Spleen (tissue), 7 donors: ENCODE results near the gene TFPI.

ENCODE experiments used
- POLR2AphosphoS5 ChIP-seq, 3 donors: sonication (generic); formaldehyde crosslinking; IDR thresholded peaks; one replicate each; pipeline ENCODE4 v1.5.1; 2017; ENCODE audit warnings: antibody characterized with exemption in 3 of 3
- TF ChIP-seq, protein P1 (sequence below), 11 experiments: fragments of 200-600 bp in 7 of 11; fragments of 450-650 bp in 4 of 11; sonication (generic) in 4 of 11; IDR thresholded peaks in 8 of 11; conservative IDR thresholded peaks in 3 of 11; 1 replicate in 7 of 11; 2 replicates in 4 of 11; pipeline versions ENCODE4 v1.4.0 to v1.8.0; 2016 to 2021; ENCODE audit warnings: antibody characterized with exemption in 11 of 11, inconsistent platforms in 4 of 11, mild to moderate bottlenecking in 1 of 11
- donor health status: DM: no; HTN: no; CAD: no; lungs with moderate emphysema.
- donor health status: DM: no; HTN: no; CAD: no.
- donor health status: DM: no; HTN: no; CAD: no.

- TF ChIP-seq, protein P1, sequence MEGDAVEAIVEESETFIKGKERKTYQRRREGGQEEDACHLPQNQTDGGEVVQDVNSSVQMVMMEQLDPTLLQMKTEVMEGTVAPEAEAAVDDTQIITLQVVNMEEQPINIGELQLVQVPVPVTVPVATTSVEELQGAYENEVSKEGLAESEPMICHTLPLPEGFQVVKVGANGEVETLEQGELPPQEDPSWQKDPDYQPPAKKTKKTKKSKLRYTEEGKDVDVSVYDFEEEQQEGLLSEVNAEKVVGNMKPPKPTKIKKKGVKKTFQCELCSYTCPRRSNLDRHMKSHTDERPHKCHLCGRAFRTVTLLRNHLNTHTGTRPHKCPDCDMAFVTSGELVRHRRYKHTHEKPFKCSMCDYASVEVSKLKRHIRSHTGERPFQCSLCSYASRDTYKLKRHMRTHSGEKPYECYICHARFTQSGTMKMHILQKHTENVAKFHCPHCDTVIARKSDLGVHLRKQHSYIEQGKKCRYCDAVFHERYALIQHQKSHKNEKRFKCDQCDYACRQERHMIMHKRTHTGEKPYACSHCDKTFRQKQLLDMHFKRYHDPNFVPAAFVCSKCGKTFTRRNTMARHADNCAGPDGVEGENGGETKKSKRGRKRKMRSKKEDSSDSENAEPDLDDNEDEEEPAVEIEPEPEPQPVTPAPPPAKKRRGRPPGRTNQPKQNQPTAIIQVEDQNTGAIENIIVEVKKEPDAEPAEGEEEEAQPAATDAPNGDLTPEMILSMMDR (IDR thresholded peaks at IDR 0.05 in 8 of 11, conservative IDR thresholded peaks at IDR 0.05 in 3 of 11): no peak
- TF ChIP-seq POLR2AphosphoS5 (IDR thresholded peaks at IDR 0.05): no peak
These were observed 1.9 kb downstream of the TFPI start for GRCh38 chr2:187552381-187552780.
